GM12891 (cell line): Measurements from ENCODE around the gene KDM4B.

Experiments used
- PAX5 ChIP-seq: IDR thresholded peaks from 2 replicates; pipeline ENCODE4 v1.6.1; 2011; ENCODE audit warnings: low read length, moderate library complexity, mild to moderate bottlenecking; ENCODE audit not compliant: insufficient read depth, severe bottlenecking
- POLR2A ChIP-seq: IDR thresholded peaks from 2 replicates; pipeline ENCODE4 v1.6.1; 2011; ENCODE audit warnings: low read depth, low read length, control low read depth
- POLR2AphosphoS5 ChIP-seq: IDR thresholded peaks from 2 replicates; pipeline ENCODE4 v1.6.1; 2011; ENCODE audit warnings: low read depth, low read length, control low read depth
- POU2F2 ChIP-seq: IDR thresholded peaks from 2 replicates; pipeline ENCODE4 v1.6.1; 2011; ENCODE audit warnings: low read depth, mild to moderate bottlenecking, control low read depth, low read length, moderate library complexity
- TAF1 ChIP-seq: IDR thresholded peaks from 2 replicates; pipeline ENCODE4 v1.6.1; 2011; ENCODE audit warnings: low read depth, low read length, control low read depth

DNA sequence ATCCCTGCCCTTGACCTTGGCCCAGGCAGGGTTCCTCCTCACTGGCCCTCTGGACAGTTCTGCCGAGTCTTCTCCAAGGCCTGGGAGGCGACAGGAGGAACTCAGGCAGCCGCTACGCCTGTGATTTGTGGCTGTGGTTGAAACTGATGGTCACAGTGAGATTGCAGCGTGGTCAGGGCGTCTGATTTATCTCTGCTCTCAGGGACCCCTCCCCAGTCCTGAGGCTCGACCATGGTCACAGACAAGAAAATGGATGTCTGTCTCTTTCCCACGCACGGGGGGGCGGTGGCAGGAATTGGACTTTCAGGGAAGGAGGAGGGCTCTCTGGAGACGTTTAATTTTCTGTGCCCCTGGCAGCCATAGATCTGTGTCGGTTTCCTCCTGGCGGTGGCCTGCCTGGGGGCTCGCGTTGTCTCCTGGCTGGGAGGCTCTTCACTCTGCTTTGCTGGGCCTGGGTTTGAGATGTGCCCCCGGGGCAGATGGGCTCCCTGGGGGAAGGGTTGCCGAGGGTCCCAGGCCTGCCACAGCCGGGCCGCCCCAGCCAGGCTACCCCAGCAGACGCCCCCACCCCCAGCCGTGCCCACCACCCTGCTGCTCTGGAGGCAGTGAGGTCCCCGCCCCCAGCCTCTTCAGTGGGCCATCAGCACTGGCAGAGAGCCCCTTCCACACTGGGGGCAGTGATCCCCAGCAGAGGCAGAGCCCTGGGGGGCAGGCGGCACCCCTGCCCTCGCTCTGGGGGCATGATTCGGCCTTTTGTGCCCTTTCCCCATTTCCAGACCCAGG, 167.4 kb downstream of the KDM4B start:
- no peak; the same call in 1 of the 2 replicates for TF ChIP-seq POLR2AphosphoS5
- TF ChIP-seq POLR2A, result no peak
- TF ChIP-seq POU2F2, result no peak
- no peak for TF ChIP-seq PAX5
- no peak for TF ChIP-seq TAF1
